CD4-positive, alpha-beta memory T cell (primary cell): ENCODE measurements around the gene RGS9BP. TPM values are rescaled to one million over a fixed set of nuclear protein-coding genes. Genes with fewer than 3 reads are reported as not detected.
"Not testable (repeated sequence)": the region's sequence is repeated elsewhere in the genome, so short reads cannot be mapped to it uniquely, and the experiment has no call there.

ENCODE experiments used
- CTCF ChIA-PET: fragments of 350-600 bp; sonication (Branson Sonifier 250); formaldehyde crosslinking; loops from one replicate; lab custom pipeline; 2021; ENCODE audit warnings: inconsistent platforms; ENCODE audit not compliant: partially characterized antibody; lab: Charles Lee
- POLR2A ChIA-PET: fragments of 350-600 bp; sonication (Branson Sonifier 250); formaldehyde crosslinking; loops from one replicate; lab custom pipeline; 2021; ENCODE audit not compliant: partially characterized antibody; lab: Charles Lee
- DNase-seq, 5 donors: peaks; one replicate each; pipeline versions ENCODE4 v3.0.0 to v3.0.0-alpha.2; 2020 to 2022; ENCODE audit warnings: mixed read lengths in 1 of 5
- H3K27ac ChIP-seq: one replicate; pipeline ENCODE4 v1.7.0; 2013; ENCODE audit warnings: low read depth, low read length
- H3K27me3 ChIP-seq: 2 replicates; pipeline ENCODE4 v1.7.0; 2013; ENCODE audit warnings: mild to moderate bottlenecking, low read length, moderate library complexity; ENCODE audit not compliant: insufficient read depth
- H3K36me3 ChIP-seq: 2 replicates; pipeline ENCODE4 v1.7.0; 2013; ENCODE audit warnings: mild to moderate bottlenecking, low read length, moderate library complexity; ENCODE audit not compliant: insufficient read depth
- H3K4me1 ChIP-seq: 2 replicates; pipeline ENCODE4 v1.7.0; 2013; ENCODE audit warnings: mild to moderate bottlenecking, low read length, moderate library complexity; ENCODE audit not compliant: insufficient read depth
- H3K4me3 ChIP-seq, 2 donors: one replicate each; pipeline ENCODE4 v1.7.0; 2013; ENCODE audit warnings: low read length in 2 of 2, mild to moderate bottlenecking in 1 of 2
- H3K9me3 ChIP-seq, 2 donors: one replicate each; pipeline ENCODE4 v1.7.0; 2013; ENCODE audit warnings: low read length in 2 of 2, control low read depth in 1 of 2; ENCODE audit not compliant: control insufficient read depth in 1 of 2
- H3K27ac Mint-ChIP-seq, 7 donors: one replicate each; pipeline ENCODE4 v1.8.0; 2020 to 2021; ENCODE audit warnings: mixed read lengths in 7 of 7, mild to moderate bottlenecking in 6 of 7, inconsistent platforms in 3 of 7, moderate library complexity in 3 of 7
- H3K27me3 Mint-ChIP-seq, 2 donors: one replicate each; pipeline ENCODE4 v1.8.0; 2020 to 2021; ENCODE audit warnings: mixed read lengths in 2 of 2
- H3K36me3 Mint-ChIP-seq, 2 donors: one replicate each; pipeline ENCODE4 v1.8.0; 2020 to 2021; ENCODE audit warnings: mixed read lengths in 2 of 2, inconsistent platforms in 1 of 2, mild to moderate bottlenecking in 1 of 2
- H3K4me1 Mint-ChIP-seq, 4 donors: one replicate each; pipeline ENCODE4 v1.8.0; 2020 to 2021; ENCODE audit warnings: mixed read lengths in 4 of 4, mild to moderate bottlenecking in 1 of 4
- H3K4me3 Mint-ChIP-seq, 8 donors: one replicate each; pipeline ENCODE4 v1.8.0; 2020 to 2021; ENCODE audit warnings: mixed read lengths in 8 of 8, mild to moderate bottlenecking in 7 of 8, moderate library complexity in 6 of 8, inconsistent platforms in 3 of 8
- H3K9me3 Mint-ChIP-seq, 8 donors: one replicate each; pipeline ENCODE4 v1.8.0; 2020 to 2021; ENCODE audit warnings: mixed read lengths in 8 of 8, mild to moderate bottlenecking in 5 of 8, inconsistent platforms in 3 of 8, moderate library complexity in 1 of 8
- intact Hi-C: fragments of 100-400 bp; cut with micrococcal nuclease; formaldehyde crosslinking; loops from one replicate; pipeline ENCODE4 v1.15.1; 2023
- polyA plus RNA-seq, 2 donors: library from polyadenylated mRNA; unstranded; fragments of 300-500 nt; fragmentation: Illumina TruSeq; gene quantifications; one replicate each; pipeline ENCODE4 v1.2.3, GENCODE V29; 2021
- total RNA-seq, 2 experiments: library from RNA; stranded (reverse); gene quantifications; one replicate each; pipeline ENCODE4 v1.2.3, GENCODE V29; 2021

RGS9BP gene
- total and polyA plus RNA-seq, 4 experiments from 2014 or later, result 0.08 to 0.89 (median 0.39) TPM

DNA sequence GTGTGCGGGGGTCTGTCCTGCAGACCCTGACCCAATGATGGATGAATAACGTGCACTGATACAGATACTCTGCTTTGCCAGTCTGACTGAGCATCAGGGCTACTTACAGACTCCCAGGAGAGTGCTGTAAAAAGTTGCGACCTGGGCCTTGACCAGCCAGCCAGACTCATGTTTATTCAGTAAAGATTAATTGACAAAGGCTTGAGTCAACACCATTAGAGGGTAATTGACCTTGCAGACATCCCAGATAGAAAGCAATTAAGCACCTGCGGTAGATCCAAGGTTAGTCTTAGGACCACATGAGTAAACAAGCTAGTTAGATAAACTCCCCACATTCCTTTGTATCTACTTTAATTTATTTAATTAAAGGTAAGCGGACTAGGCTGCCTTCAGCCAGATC lies 26.4 kb downstream of the RGS9BP start:
- H3K9me3 Mint-ChIP-seq, result peaks cover 0 to 20% (median 9%) of the 10 kb centered on the region in 8 donors
- H3K27ac ChIP-seq, result no peak overlapping the region

DNA sequence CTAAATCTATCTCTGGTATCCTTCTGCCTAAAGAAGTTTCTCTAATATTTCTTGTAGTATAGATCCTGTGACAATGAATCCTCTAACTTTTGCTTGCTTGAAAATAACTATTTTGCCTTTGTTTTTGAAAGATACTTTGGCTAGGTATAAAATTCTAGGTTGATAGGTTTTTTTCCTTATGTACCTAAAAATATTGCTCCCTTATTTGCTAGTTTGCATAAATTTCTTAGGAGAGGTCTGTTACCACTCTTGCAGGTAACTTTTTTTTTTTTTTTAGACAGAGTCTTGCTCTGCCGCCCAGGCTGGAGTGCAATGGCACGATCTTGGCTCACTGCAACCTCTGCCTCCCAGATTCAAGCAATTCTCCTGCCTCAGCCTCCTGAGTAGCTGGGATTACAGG lies 28.4 kb downstream of the RGS9BP start:
- Mint-ChIP-seq H3K9me3 (peaks cover 0 to 20% (median 9%) of the 10 kb centered on the region in 8 donors), H3K4me1 (peaks cover 16 to 41% (median 31%) of the 10 kb centered on the region in 4 donors), H3K36me3 (peaks cover 38 to 52% of the 10 kb centered on the region in 2 donors)
- POLR2A ChIA-PET, result interaction anchor here (0.6 kb wide), 1 partner anchor 157 kb away, joined by 4 read pairs; no protein-coding TSS in a partner anchor
- CTCF ChIA-PET, H3K27me3 ChIP-seq, H3K27ac ChIP-seq, H3K27me3 Mint-ChIP-seq, H3K27ac Mint-ChIP-seq, H3K4me3 Mint-ChIP-seq, intact Hi-C loops, DNase-seq, H3K9me3 ChIP-seq, H3K36me3 ChIP-seq, H3K4me3 ChIP-seq: not testable (repeated sequence)
- peaks cover 23% of the 10 kb centered on the region for H3K4me1 ChIP-seq

More for the DNA sequence above, 26.4 kb downstream of the RGS9BP start:
- Mint-ChIP-seq H3K27me3 (no peaks in the 10 kb centered on the region), H3K27ac (no peak overlapping the region), H3K36me3 (peaks cover 50 to 72% of the 10 kb centered on the region in 2 donors), H3K4me1 (peaks cover 22 to 48% (median 32%) of the 10 kb centered on the region in 4 donors), H3K4me3 (no peak overlapping the region)
- DNase-seq, result no peak
- Histone ChIP-seq H3K4me1 (peaks cover 14% of the 10 kb centered on the region), H3K27me3 (no peaks in the 10 kb centered on the region), H3K36me3 (no peaks in the 10 kb centered on the region), H3K4me3 (no peak overlapping the region), H3K9me3 (no peaks in the 10 kb centered on the region)
- ChIA-PET POLR2A (interaction anchor here (0.6 kb wide), 1 partner anchor 19 kb away, joined by 3 read pairs; no protein-coding TSS in a partner anchor), CTCF (no interaction called here)
- intact Hi-C loops, result no loop called here

DNA sequence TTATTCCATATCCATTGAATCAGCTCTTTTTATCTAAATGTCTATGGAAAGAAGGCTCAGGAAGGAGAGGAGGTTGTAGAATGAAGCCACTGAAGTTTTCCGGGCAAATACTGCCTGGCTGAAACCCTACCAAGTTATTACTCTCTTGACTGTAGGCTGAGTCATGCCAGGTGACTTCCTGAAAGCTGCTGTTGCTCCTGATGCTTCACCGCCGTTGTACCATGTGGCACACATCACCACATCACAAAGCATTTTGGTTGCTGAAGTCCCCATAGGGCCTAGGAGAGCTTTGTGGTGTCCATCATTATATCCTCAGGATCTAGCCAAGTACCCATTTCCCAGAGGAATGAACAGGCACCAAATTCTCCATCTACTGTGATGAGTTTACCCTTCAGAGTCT lies 32.8 kb downstream of the RGS9BP start:
- DNase-seq, result no peak
- peaks cover 0 to 11% (median 8%) of the 10 kb centered on the region in 8 donors for H3K9me3 Mint-ChIP-seq
- no peak overlapping the region for H3K4me3 ChIP-seq
- peaks cover 9 to 28% (median 15%) of the 10 kb centered on the region in 4 donors for H3K4me1 Mint-ChIP-seq
- CTCF ChIA-PET, result interaction anchor here (1.7 kb wide), 1 partner anchor 9 kb away, joined by 4 read pairs; no protein-coding TSS in a partner anchor
- no peak overlapping the region for H3K27ac ChIP-seq
- H3K27me3 ChIP-seq, result no peaks in the 10 kb centered on the region
- intact Hi-C loops, result no loop called here
- peak overlapping the region in 1 of 8 donors; percentile 13 for H3K4me3 Mint-ChIP-seq
- H3K36me3 Mint-ChIP-seq, result peaks cover 23 to 33% of the 10 kb centered on the region in 2 donors
- H3K27me3 Mint-ChIP-seq, result no peaks in the 10 kb centered on the region
- POLR2A ChIA-PET, result interaction anchor here (0.5 to 1.1 kb wide), 3 partner anchors 17 to 377 kb away, joined by 3 to 4 read pairs (median 3); partner anchors contain the start of gene NUDT19
- H3K9me3 ChIP-seq, result no peaks in the 10 kb centered on the region
- H3K4me1 ChIP-seq, result peaks cover 15% of the 10 kb centered on the region
- peaks cover 5% of the 10 kb centered on the region for H3K36me3 ChIP-seq
- peak overlapping the region; percentile 3 to 71 (median 45) for H3K27ac Mint-ChIP-seq

GRCh38 chr19:32709032-32709431 lies 33.4 kb downstream of the RGS9BP start:
- Mint-ChIP-seq H3K27me3 (no peaks in the 10 kb centered on the region), H3K9me3 (peaks cover 0 to 6% (median 4%) of the 10 kb centered on the region in 8 donors), H3K4me1 (peaks cover 9 to 28% (median 15%) of the 10 kb centered on the region in 4 donors), H3K4me3 (no peak overlapping the region), H3K27ac (peak overlapping the region in 5 of 7 donors; percentile 23 to 59 (median 45)), H3K36me3 (peaks cover 22 to 33% of the 10 kb centered on the region in 2 donors)
- Histone ChIP-seq H3K4me3 (no peak overlapping the region), H3K27ac (no peak overlapping the region), H3K4me1 (peaks cover 15% of the 10 kb centered on the region), H3K27me3 (no peaks in the 10 kb centered on the region), H3K36me3 (peaks cover 5% of the 10 kb centered on the region), H3K9me3 (no peaks in the 10 kb centered on the region)
- intact Hi-C loops, result no loop called here
- no peak for DNase-seq
- ChIA-PET POLR2A (interaction anchor here (0.5 to 1.1 kb wide), 2 partner anchors 17 to 108 kb away, joined by 3 to 4 read pairs; partner anchors contain the start of gene NUDT19), CTCF (interaction anchor here (1.7 kb wide), 1 partner anchor 9 kb away, joined by 4 read pairs; no protein-coding TSS in a partner anchor)

DNA sequence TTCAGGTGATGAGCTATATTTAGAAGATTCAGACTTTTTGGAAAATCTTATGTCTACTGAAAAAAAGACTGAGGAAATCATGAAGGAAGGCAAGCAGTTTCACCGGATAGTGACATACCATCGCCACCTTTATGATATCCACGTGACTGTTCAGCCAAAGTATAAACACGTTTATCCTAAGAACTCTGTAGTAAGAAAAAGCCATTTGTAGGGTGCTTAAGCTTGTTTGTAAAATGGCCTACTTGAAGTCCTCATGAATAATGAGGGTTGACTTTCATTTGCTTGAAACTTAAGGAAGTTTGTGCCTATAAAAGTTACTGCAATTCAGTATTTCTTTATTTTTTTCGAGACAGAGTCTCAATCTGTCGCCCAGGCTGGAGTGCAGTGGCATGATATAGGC lies 36.1 kb downstream of the RGS9BP start:
- no peaks in the 10 kb centered on the region for H3K9me3 ChIP-seq
- H3K36me3 ChIP-seq, result peaks cover 8% of the 10 kb centered on the region
- DNase-seq, result no peak
- POLR2A ChIA-PET, result interaction anchor here (0.8 kb wide), 1 partner anchor 18 kb away, joined by 3 read pairs; no protein-coding TSS in a partner anchor
- Mint-ChIP-seq H3K36me3 (peaks cover 18 to 37% of the 10 kb centered on the region in 2 donors), H3K27me3 (no peaks in the 10 kb centered on the region), H3K27ac (no peak overlapping the region), H3K4me3 (no peak overlapping the region), H3K4me1 (peaks cover 7 to 23% (median 12%) of the 10 kb centered on the region in 4 donors), H3K9me3 (no peaks in the 10 kb centered on the region)
- H3K4me3 ChIP-seq, result no peak overlapping the region
- CTCF ChIA-PET, result interaction anchor here (1.0 kb wide), 1 partner anchor 55 kb away, joined by 3 read pairs; no protein-coding TSS in a partner anchor
- H3K27me3 ChIP-seq, result no peaks in the 10 kb centered on the region
- H3K27ac ChIP-seq, result no peak overlapping the region
- intact Hi-C loops, result no loop called here
- H3K4me1 ChIP-seq, result peaks cover 13% of the 10 kb centered on the region

DNA sequence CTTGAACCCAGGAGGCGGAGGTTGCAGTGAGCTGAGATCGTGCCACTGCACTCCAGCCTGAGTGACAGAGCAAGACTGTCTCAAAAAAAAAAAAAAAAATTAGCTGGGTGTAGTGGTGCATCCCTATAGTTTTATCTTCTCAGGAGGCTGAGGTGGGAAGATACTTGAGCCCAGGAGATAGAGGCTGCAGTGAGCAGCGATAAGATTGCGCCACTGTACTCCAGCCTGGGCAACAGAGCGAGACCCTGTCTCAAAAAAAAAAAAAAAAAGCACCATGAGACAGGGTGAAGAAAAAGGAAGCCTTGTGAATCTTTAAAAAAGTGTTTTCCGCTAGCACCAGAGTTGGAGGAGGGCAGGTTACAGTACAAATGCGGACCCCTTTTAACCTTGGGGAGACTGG lies 40.6 kb downstream of the RGS9BP start:
- H3K27ac ChIP-seq, H3K4me1 Mint-ChIP-seq, H3K9me3 Mint-ChIP-seq, intact Hi-C loops, H3K4me1 ChIP-seq, H3K9me3 ChIP-seq, H3K4me3 ChIP-seq, CTCF ChIA-PET, DNase-seq, H3K36me3 ChIP-seq, H3K27me3 Mint-ChIP-seq, H3K4me3 Mint-ChIP-seq, H3K27me3 ChIP-seq: not testable (repeated sequence)
- POLR2A ChIA-PET, result interaction anchor here (1.7 kb wide), 1 partner anchor 25 kb away, joined by 3 read pairs; the partner anchor contains the start of gene NUDT19
- peak overlapping the region in 2 of 7 donors; percentile 29 to 47 for H3K27ac Mint-ChIP-seq
- H3K36me3 Mint-ChIP-seq, result peaks cover 18 to 22% of the 10 kb centered on the region in 2 donors

DNA sequence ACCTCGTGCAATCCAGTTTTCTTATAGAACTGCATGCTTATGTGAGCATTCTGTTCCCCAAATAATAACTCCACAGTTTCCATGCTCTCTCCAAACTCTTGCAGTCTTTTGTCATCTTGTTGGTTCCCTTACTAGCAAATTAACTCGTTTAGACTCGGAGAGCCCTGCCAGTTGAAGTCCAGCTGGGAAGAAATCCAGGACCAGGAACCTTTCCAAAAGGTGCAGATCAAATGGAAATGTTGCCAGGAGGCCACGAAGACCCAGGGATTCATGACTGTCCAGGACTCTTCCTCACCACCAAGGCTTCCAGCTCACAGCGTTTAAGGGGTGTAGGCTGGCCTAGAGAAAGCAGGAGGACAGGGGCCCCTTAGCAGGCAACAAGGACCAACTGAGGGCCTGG lies 41.8 kb downstream of the RGS9BP start:
- H3K9me3 Mint-ChIP-seq, result no peaks in the 10 kb centered on the region
- peaks cover 0 to 2% (median under 1%) of the 10 kb centered on the region in 4 donors for H3K4me1 Mint-ChIP-seq
- Histone ChIP-seq H3K9me3 (no peaks in the 10 kb centered on the region), H3K27ac (no peak overlapping the region), H3K4me3 (no peak overlapping the region), H3K36me3 (peaks cover 6% of the 10 kb centered on the region), H3K4me1 (no peaks in the 10 kb centered on the region), H3K27me3 (no peaks in the 10 kb centered on the region)
- ChIA-PET POLR2A (interaction anchor here (1.7 kb wide), 1 partner anchor 26 kb away, joined by 3 read pairs; the partner anchor contains the start of gene NUDT19), CTCF (no interaction called here)
- no peak overlapping the region for H3K4me3 Mint-ChIP-seq
- intact Hi-C loops, result no loop called here
- no peaks in the 10 kb centered on the region for H3K27me3 Mint-ChIP-seq
- H3K36me3 Mint-ChIP-seq, result peaks cover 18 to 21% of the 10 kb centered on the region in 2 donors
- no peak for DNase-seq
- H3K27ac Mint-ChIP-seq, result peak overlapping the region in 1 of 7 donors; percentile 23
